Thyroid gland (tissue), 4 donors: ENCODE measurements around the gene JOSD2.

Source experiments
- POLR2A ChIP-seq, 2 donors: fragments of 450-650 bp; IDR thresholded peaks; one replicate each; pipeline ENCODE4 v1.6.1; 2017; ENCODE audit warnings: antibody characterized with exemption in 2 of 2, mild to moderate bottlenecking in 2 of 2, moderate library complexity in 1 of 2
- TF ChIP-seq, protein P1 (sequence below), 6 experiments: fragments of 200-600 bp in 3 of 6; fragments of 450-650 bp in 3 of 6; sonication (generic) in 3 of 6; IDR thresholded peaks; one replicate each; pipeline ENCODE4 v1.5.1; 2016 to 2019; ENCODE audit warnings: antibody characterized with exemption in 6 of 6, mild to moderate bottlenecking in 2 of 6, inconsistent platforms in 1 of 6, moderate library complexity in 1 of 6

DNA sequence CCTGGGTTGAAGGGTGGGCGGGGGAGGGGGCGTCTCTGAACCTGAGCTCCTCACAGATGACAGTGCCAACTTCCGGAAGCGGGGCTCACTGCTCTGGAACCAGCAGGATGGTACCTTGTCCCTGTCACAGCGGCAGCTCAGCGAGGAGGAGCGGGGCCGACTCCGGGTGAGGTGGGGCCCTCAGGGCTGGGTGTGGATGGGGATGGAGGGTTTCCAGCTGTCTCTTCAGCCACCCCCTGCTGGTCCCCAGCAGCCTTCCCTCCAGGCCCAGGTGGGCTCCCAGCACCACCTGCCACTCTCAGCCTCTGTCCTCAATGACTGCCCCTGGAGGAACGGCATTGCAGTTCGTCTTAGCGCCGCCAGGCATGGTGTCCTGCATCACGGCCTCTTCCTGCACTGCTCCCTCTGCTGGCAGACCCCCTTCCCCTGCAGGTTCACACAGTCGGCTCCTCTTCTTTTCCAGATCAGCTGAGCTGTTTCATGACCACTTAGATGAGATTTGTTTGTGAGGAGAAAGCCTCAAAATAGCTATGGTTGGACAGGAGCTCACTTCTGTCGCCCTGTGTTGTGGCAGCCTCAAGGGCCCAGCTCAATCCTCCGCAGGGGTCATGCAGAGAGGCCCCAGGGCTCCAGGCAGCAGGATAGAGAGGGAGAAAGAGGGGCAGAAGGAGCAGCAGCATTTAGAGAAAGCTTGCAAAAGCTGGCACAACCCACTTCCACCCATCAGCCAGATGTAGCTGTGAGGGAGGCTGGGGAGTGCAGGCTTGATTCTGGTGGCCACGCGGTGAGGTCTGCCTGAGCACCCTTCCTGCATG is 31.9 kb downstream of the JOSD2 start:
- TF ChIP-seq, protein P1, sequence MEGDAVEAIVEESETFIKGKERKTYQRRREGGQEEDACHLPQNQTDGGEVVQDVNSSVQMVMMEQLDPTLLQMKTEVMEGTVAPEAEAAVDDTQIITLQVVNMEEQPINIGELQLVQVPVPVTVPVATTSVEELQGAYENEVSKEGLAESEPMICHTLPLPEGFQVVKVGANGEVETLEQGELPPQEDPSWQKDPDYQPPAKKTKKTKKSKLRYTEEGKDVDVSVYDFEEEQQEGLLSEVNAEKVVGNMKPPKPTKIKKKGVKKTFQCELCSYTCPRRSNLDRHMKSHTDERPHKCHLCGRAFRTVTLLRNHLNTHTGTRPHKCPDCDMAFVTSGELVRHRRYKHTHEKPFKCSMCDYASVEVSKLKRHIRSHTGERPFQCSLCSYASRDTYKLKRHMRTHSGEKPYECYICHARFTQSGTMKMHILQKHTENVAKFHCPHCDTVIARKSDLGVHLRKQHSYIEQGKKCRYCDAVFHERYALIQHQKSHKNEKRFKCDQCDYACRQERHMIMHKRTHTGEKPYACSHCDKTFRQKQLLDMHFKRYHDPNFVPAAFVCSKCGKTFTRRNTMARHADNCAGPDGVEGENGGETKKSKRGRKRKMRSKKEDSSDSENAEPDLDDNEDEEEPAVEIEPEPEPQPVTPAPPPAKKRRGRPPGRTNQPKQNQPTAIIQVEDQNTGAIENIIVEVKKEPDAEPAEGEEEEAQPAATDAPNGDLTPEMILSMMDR (IDR thresholded peaks at IDR 0.05): no peak
- no peak for TF ChIP-seq POLR2A (IDR thresholded peaks at IDR 0.05)
